Spinal cord (tissue), 10 donors: ENCODE measurements around the gene TWF2. TPM values are rescaled to one million over a fixed set of nuclear protein-coding genes. Genes with fewer than 3 reads are reported as not detected.

Experiments
- DNase-seq, 6 donors: peaks; one replicate each; pipeline versions ENCODE4 v3.0.0 to v3.0.0-alpha.2; 2013 to 2015; ENCODE audit warnings: low spot score in 6 of 6, low read depth in 4 of 6
- H3K27ac ChIP-seq: one replicate; pipeline ENCODE4 v1.5.1; 2013; ENCODE audit warnings: low read depth, low read length, control low read depth
- H3K27me3 ChIP-seq: one replicate; pipeline ENCODE4 v1.6.1; 2013; ENCODE audit warnings: low read length; ENCODE audit not compliant: control insufficient read depth, insufficient read depth
- H3K36me3 ChIP-seq: one replicate; pipeline ENCODE4 v1.6.1; 2013; ENCODE audit warnings: low read length; ENCODE audit not compliant: control insufficient read depth, insufficient read depth
- H3K4me1 ChIP-seq: one replicate; pipeline ENCODE4 v1.6.1; 2013; ENCODE audit warnings: low read length; ENCODE audit not compliant: control insufficient read depth, insufficient read depth
- H3K4me3 ChIP-seq: one replicate; pipeline ENCODE4 v1.5.1; 2013; ENCODE audit warnings: low read depth, low read length, control low read depth
- H3K9me3 ChIP-seq: one replicate; pipeline ENCODE4 v1.6.1; 2013; ENCODE audit warnings: low read length; ENCODE audit not compliant: control insufficient read depth, insufficient read depth
- WGBS: methylation state at CpG from one replicate; pipeline ENCODE4 v1.1.5; 2013; ENCODE audit warnings: missing lambda C conversion rate; ENCODE audit not compliant: insufficient coverage; 5-methylcytosine and 5-hydroxymethylcytosine counted together
- polyA plus RNA-seq, 2 donors: library from polyadenylated mRNA; unstranded; fragments of 120-200 nt; gene quantifications; one replicate each; pipeline ENCODE4 v1.2.1, GENCODE V29; 2013; ENCODE audit not compliant: insufficient read length in 2 of 2
- total RNA-seq, 2 donors: library from RNA; depleted of rRNA in 1 of 2; stranded (reverse); fragments of 120-200 nt in 1 of 2; fragments of >200 nt in 1 of 2; gene quantifications; one replicate each; pipeline versions ENCODE4 v1.2.3 to v1.2.4, GENCODE V29; 2013 to 2014
- donor health status: healthy.

TWF2 gene
- total and polyA plus RNA-seq, 4 donors: 20.8 to 36.3 (median 30.9) TPM

DNA sequence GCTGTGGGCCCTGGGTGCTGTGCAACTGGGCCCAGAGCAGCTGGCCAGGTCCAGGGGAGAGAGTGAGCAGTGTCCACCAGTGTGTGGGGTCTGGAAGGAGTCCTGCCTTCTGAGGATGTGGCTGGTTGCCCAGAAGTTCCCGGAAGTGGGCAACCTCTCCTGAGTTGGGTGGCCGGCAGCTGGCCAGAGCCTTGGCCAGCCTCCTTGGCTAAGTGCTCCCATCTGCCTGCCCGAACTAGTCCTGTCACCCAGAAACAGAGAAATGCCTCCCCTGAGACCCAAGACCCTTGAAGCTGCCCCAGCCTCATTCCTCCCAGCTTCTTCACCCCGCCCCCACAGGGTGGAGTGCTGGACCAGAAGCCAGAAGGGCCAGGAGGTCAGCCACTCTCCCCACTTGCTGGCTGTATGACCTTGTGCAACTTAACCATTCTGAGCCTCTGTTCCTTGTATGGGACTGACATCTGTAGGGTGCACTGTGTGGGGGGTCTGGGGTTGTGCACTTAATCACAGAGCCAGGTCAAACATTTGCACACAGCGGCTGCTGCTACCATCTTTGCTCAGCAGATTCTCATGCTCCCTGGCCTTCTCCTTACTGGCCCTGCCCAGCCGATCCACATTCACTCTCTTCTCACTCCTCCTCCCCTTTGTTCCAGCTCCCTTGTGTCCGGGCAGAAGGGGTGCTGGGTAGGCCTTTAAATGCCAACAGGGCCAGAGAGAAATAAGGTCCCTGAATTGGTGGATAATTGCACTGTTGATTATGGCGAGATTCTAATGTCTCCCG, 48.5 kb downstream of the TWF2 start:
- no peaks in the 10 kb centered on the region for H3K9me3 ChIP-seq
- peaks cover 25% of the 10 kb centered on the region for H3K4me1 ChIP-seq
- peak in 2 of 6 donors; percentile 35 to 81 for DNase-seq
- 28% methylated on average over 5 of the region's 9 CpGs for WGBS
- no peak overlapping the region for H3K4me3 ChIP-seq
- H3K36me3 ChIP-seq: no peaks in the 10 kb centered on the region
- no peaks in the 10 kb centered on the region for H3K27me3 ChIP-seq
- peak overlapping the region; percentile 64 for H3K27ac ChIP-seq

DNA sequence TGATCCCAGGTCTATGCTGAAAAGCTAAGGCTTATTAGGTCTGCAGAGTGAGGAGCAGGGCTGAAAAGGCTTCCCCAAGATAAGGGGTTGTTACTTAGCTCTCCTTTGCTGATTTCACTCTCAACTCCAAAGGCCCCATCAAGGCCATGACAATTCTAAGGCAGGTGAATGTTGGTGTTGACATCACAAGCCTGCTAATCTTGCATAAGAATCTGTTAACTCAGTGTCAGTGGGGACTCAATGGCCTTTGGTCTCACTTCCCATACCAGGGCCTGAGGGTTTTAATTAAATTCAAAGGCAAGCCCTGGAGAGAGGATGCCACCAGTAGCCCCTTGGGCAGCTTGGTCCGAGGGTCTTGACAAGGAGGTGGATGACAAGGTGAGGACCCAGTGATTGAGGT, 50.4 kb downstream of the TWF2 start:
- no peaks in the 10 kb centered on the region for H3K27me3 ChIP-seq

DNA sequence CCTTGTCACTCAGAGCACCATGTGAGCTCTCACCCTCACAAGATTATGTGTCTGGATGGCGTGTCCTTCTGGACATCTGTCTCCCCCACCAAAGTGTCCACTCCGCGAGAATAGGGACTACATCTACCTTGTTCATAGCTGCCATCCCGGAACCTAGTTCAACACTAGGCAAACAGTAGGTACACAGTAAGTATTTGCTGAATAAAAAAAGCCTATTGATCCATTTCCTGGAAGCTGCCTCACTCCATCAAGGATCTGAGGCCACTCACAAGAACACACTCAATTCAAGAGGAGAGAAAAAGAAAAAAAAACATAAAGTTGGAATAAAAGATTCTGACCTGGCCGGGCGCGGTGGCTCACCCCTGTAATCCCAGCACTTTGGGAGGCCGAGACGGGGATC, 52.2 kb downstream of the TWF2 start:
- Histone ChIP-seq H3K9me3 (no peaks in the 10 kb centered on the region), H3K27me3 (no peaks in the 10 kb centered on the region), H3K36me3 (no peaks in the 10 kb centered on the region), H3K4me3 (no peak overlapping the region), H3K27ac (no peak overlapping the region), H3K4me1 (peaks cover 21% of the 10 kb centered on the region)
- WGBS: 100% methylated on average over 1 of the region's 9 CpGs
- DNase-seq: no peak

More for the DNA sequence above, 50.4 kb downstream of the TWF2 start:
- DNase-seq: no peak
- Histone ChIP-seq H3K4me3 (no peak overlapping the region), H3K27ac (no peak overlapping the region), H3K4me1 (peaks cover 25% of the 10 kb centered on the region), H3K9me3 (no peaks in the 10 kb centered on the region), H3K36me3 (no peaks in the 10 kb centered on the region)
- WGBS: 71% methylated on average over 1 of the region's 1 CpG

- Histone ChIP-seq H3K4me3 (no peak overlapping the region), H3K27ac (no peak overlapping the region), H3K9me3 (no peaks in the 10 kb centered on the region), H3K4me1 (peaks cover 15% of the 10 kb centered on the region), H3K36me3 (no peaks in the 10 kb centered on the region), H3K27me3 (no peaks in the 10 kb centered on the region)
- DNase-seq: no peak
- WGBS: 83% methylated on average over 3 of the region's 3 CpGs
Measured at GRCh38 chr3:52185837-52186236, 53.1 kb downstream of the TWF2 start.

GRCh38 chr3:52185311-52185710, 53.6 kb downstream of the TWF2 start:
- no peaks in the 10 kb centered on the region for H3K9me3 ChIP-seq
- no peaks in the 10 kb centered on the region for H3K36me3 ChIP-seq
- H3K27ac ChIP-seq: no peak overlapping the region
- no peaks in the 10 kb centered on the region for H3K27me3 ChIP-seq
- no peak overlapping the region for H3K4me3 ChIP-seq
- 95% methylated on average over 5 of the region's 6 CpGs for WGBS
- peaks cover 10% of the 10 kb centered on the region for H3K4me1 ChIP-seq
- no peak for DNase-seq

- no peak overlapping the region for H3K27ac ChIP-seq
Measured at GRCh38 chr3:52184690-52185089, 54.3 kb downstream of the TWF2 start.

GRCh38 chr3:52183786-52184445, 55.0 kb downstream of the TWF2 start:
- Histone ChIP-seq H3K27me3 (no peaks in the 10 kb centered on the region), H3K4me3 (no peak overlapping the region), H3K4me1 (no peaks in the 10 kb centered on the region), H3K27ac (no peak overlapping the region), H3K36me3 (no peaks in the 10 kb centered on the region), H3K9me3 (no peaks in the 10 kb centered on the region)
- WGBS: 77% methylated on average over 2 of the region's 7 CpGs
- DNase-seq: no peak

More at GRCh38 chr3:52184690-52185089, 54.3 kb downstream of the TWF2 start:
- Histone ChIP-seq H3K4me3 (no peak overlapping the region), H3K36me3 (no peaks in the 10 kb centered on the region), H3K9me3 (no peaks in the 10 kb centered on the region), H3K4me1 (peaks cover 4% of the 10 kb centered on the region), H3K27me3 (no peaks in the 10 kb centered on the region)
- no peak for DNase-seq
- WGBS: 93% methylated on average over 7 of the region's 8 CpGs

DNA sequence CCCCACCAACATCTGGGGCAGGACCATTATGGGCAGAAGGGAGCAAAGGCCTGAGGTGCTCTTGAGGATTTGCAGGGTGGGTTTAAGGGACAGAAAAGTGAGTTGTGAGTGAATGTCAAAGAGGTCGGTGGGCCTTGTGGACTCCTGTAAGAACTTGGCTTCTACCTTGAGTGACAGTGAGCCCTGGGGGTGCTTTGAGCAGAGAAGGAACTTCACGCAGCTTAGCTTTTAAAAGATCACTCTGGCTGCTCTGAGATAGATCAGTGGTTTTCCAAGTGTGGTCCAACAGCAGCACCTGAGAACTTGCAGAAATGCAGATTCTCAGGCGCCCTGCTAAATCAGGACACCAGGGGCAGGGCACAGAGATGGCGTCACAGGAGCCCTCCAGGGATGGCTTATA, 56.3 kb downstream of the TWF2 start:
- no peak overlapping the region for H3K27ac ChIP-seq
- H3K36me3 ChIP-seq: no peaks in the 10 kb centered on the region
- no peaks in the 10 kb centered on the region for H3K9me3 ChIP-seq
- H3K4me1 ChIP-seq: no peaks in the 10 kb centered on the region
- no peaks in the 10 kb centered on the region for H3K27me3 ChIP-seq
- WGBS: 98% methylated on average over 4 of the region's 4 CpGs
- no peak overlapping the region for H3K4me3 ChIP-seq
- no peak for DNase-seq

- Histone ChIP-seq H3K27me3 (no peaks in the 10 kb centered on the region), H3K36me3 (no peaks in the 10 kb centered on the region), H3K4me3 (no peak overlapping the region), H3K9me3 (no peaks in the 10 kb centered on the region), H3K27ac (no peak overlapping the region), H3K4me1 (no peaks in the 10 kb centered on the region)
- WGBS: 91% methylated on average over 4 of the region's 5 CpGs
- DNase-seq: no peak
Measured at GRCh38 chr3:52182196-52182595, 56.8 kb downstream of the TWF2 start.

DNA sequence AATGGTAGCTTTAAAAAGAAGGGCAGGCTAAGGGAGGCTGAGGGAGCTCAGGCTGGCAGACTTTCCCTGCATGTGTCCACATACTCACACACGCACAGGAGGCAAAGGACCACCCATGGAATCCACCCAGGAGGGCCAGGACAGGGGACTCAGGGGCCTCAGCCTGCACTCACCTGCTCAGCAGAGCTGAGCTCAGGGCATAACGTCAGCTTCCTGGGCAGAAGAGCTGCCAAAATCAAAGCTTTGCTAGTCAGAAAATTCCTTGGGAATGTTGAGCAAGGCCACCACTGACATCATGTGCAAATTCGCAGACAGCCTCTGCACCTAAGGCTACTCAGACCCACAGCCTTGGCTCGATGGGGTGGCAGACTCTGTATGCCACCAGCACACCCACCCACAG, 57.4 kb downstream of the TWF2 start:
- H3K4me1 ChIP-seq: no peaks in the 10 kb centered on the region
- H3K4me3 ChIP-seq: no peak overlapping the region
- no peaks in the 10 kb centered on the region for H3K27me3 ChIP-seq
- no peaks in the 10 kb centered on the region for H3K36me3 ChIP-seq
- H3K27ac ChIP-seq: no peak overlapping the region
- DNase-seq: no peak
- no peaks in the 10 kb centered on the region for H3K9me3 ChIP-seq
- WGBS: 62% methylated on average over 4 of the region's 4 CpGs
